GM21390 (cell line): ENCODE results near the gene TMEM62.
A peak's percentile ranks its signal among the peaks of the same experiment; 100 is the strongest.
"Not testable (repeated sequence)": the region's sequence is repeated elsewhere in the genome, so short reads cannot be mapped to it uniquely, and the experiment has no call there.

ENCODE experiments used
- ATAC-seq: cut with Tn5 transposase; IDR thresholded peaks from one replicate; pipeline ENCODE4 v1.9.1; 2021; ENCODE audit not compliant: unreplicated experiment

TMEM62 gene

GRCh38 chr15:43118829-43119228, 14.6 kb upstream of the TMEM62 start:
- ATAC-seq, result no peak

- ATAC-seq, result no peak
Observed at GRCh38 chr15:43121863-43122262, 11.5 kb upstream of the TMEM62 start.

- no peak for ATAC-seq
Observed at GRCh38 chr15:43125100-43125661, 8.2 kb upstream of the TMEM62 start.

GRCh38 chr15:43126356-43126755, 7.0 kb upstream of the TMEM62 start:
- no peak for ATAC-seq

- no peak for ATAC-seq
Observed at GRCh38 chr15:43127752-43128151, 5.6 kb upstream of the TMEM62 start.

GRCh38 chr15:43128174-43128979, 5.0 kb upstream of the TMEM62 start:
- not testable (repeated sequence) for ATAC-seq

- no peak for ATAC-seq
Observed at GRCh38 chr15:43128980-43129335, 4.4 kb upstream of the TMEM62 start.

GRCh38 chr15:43132830-43133429, 456 bp upstream of the TMEM62 start:
- no peak for ATAC-seq

- ATAC-seq, result peak; percentile 19
Observed at GRCh38 chr15:43134157-43134635, 810 bp downstream of the TMEM62 start.

GRCh38 chr15:43135351-43135750, 2.0 kb downstream of the TMEM62 start:
- ATAC-seq, result no peak

- ATAC-seq, result no peak
Observed at GRCh38 chr15:43143203-43143941, 10.0 kb downstream of the TMEM62 start.

GRCh38 chr15:43144512-43144911, 11.1 kb downstream of the TMEM62 start:
- ATAC-seq, result no peak

GRCh38 chr15:43146184-43146583, 12.8 kb downstream of the TMEM62 start:
- no peak for ATAC-seq

- no peak for ATAC-seq
Observed at GRCh38 chr15:43150191-43150929, 17.0 kb downstream of the TMEM62 start.

GRCh38 chr15:43151688-43152087, 18.3 kb downstream of the TMEM62 start:
- ATAC-seq, result no peak

GRCh38 chr15:43153269-43153668, 19.9 kb downstream of the TMEM62 start:
- no peak for ATAC-seq

- no peak for ATAC-seq
Observed at GRCh38 chr15:43165801-43166325, 32.5 kb downstream of the TMEM62 start.

GRCh38 chr15:43167261-43167660, 33.9 kb downstream of the TMEM62 start:
- not testable (repeated sequence) for ATAC-seq

GRCh38 chr15:43168192-43169107, 35.1 kb downstream of the TMEM62 start:
- no peak for ATAC-seq
